Upper lobe of left lung (tissue), 4 donors: ENCODE results near the gene XYLT1.

Experiments
- CTCF ChIP-seq, 6 experiments: fragments of 450-650 bp in 4 of 6; fragments of 200-600 bp in 2 of 6; sonication (generic) in 2 of 6; IDR thresholded peaks; one replicate each; pipeline ENCODE4 v1.5.1; 2016 to 2019; ENCODE audit warnings: antibody characterized with exemption in 6 of 6
- POLR2A ChIP-seq, 4 donors: fragments of 450-650 bp; IDR thresholded peaks; one replicate each; pipeline ENCODE4 v1.5.1; 2016 to 2017; ENCODE audit warnings: antibody characterized with exemption in 4 of 4, mild to moderate bottlenecking in 2 of 4
- POLR2AphosphoS5 ChIP-seq, 2 donors: sonication (generic); formaldehyde crosslinking; IDR thresholded peaks; one replicate each; pipeline ENCODE4 v1.5.1; 2017; ENCODE audit warnings: antibody characterized with exemption in 2 of 2

- TF ChIP-seq CTCF (IDR thresholded peaks at IDR 0.05) (no peak), POLR2AphosphoS5 (IDR thresholded peaks at IDR 0.05) (no peak), POLR2A (IDR thresholded peaks at IDR 0.05) (no peak)
Observed at GRCh38 chr16:17293813-17294558, 176.8 kb downstream of the XYLT1 start.
